SK-N-SH (cell line): ENCODE data around the gene ITGA8. TPM values are rescaled to one million over a fixed set of nuclear protein-coding genes. Genes with fewer than 3 reads are reported as not detected.

Experiments
- CTCF ChIA-PET: fragments of 300-600, 350-600 bp; formaldehyde crosslinking; extraction: SDS; loops from one replicate; lab custom pipeline; 2021; lab: Yijun Ruan, JAX
- POLR2A ChIA-PET: fragments of 350-600 bp; sonication (Branson Sonifier 250); formaldehyde crosslinking; extraction: SDS; loops from one replicate; lab custom pipeline; 2020; ENCODE audit warnings: antibody characterized with exemption, inconsistent platforms; lab: Yijun Ruan, JAX
- DNase-seq: peaks from one replicate; pipeline ENCODE4 v3.0.0; 2012
- H2AFZ ChIP-seq: fragments of 200-600 bp; sonication (generic); 2 replicates; pipeline ENCODE4 v1.8.1; 2016; ENCODE audit warnings: antibody characterized with exemption, mild to moderate bottlenecking, low read depth
- H3F3A ChIP-seq: fragments of 200-600 bp; sonication (generic); replicated peaks from 2 replicates; pipeline ENCODE3; 2016; ENCODE audit warnings: antibody characterized with exemption, mild to moderate bottlenecking; ENCODE audit not compliant: insufficient read depth
- H3K27ac ChIP-seq, 2 experiments: fragments of 200-500 bp in 1 of 2; fragments of 200-600 bp in 1 of 2; sonication (Bioruptor generic) in 1 of 2; sonication (generic), shearing (Covaris generic) in 1 of 2; 2 replicates each; pipeline versions ENCODE4 v1.5.1 to v1.6.1; 2014 to 2016; ENCODE audit warnings: low read depth in 2 of 2, inconsistent platforms in 1 of 2, low read length in 1 of 2, mild to moderate bottlenecking in 1 of 2, mixed read lengths in 1 of 2
- H3K27me3 ChIP-seq: fragments of 200-600 bp; sonication (generic), shearing (Covaris generic); 2 replicates; pipeline ENCODE4 v1.6.1; 2016; ENCODE audit warnings: mixed run types; ENCODE audit not compliant: insufficient read depth
- H3K36me3 ChIP-seq, 2 experiments: fragments of 200-500 bp in 1 of 2; fragments of 200-600 bp in 1 of 2; sonication (Bioruptor generic) in 1 of 2; sonication (generic) in 1 of 2; replicated peaks in 1 of 2; 2 replicates each; pipeline versions ENCODE3 to v1.5.1; 2014 to 2016; ENCODE audit warnings: low read length in 1 of 2, mild to moderate bottlenecking in 1 of 2; ENCODE audit not compliant: insufficient read depth in 2 of 2, control insufficient read depth in 1 of 2
- H3K4me1 ChIP-seq, 2 experiments: fragments of 200-500 bp in 1 of 2; fragments of 200-600 bp in 1 of 2; sonication (Bioruptor generic) in 1 of 2; sonication (generic), shearing (Covaris generic) in 1 of 2; 2 replicates each; pipeline versions ENCODE4 v1.5.1 to v1.6.1; 2014 to 2016; ENCODE audit warnings: low read depth in 1 of 2, low read length in 1 of 2, mixed run types in 1 of 2; ENCODE audit not compliant: insufficient read depth in 2 of 2, control insufficient read depth in 1 of 2
- H3K4me2 ChIP-seq: fragments of 200-600 bp; sonication (generic), shearing (Covaris generic); 2 replicates; pipeline ENCODE4 v1.6.1; 2017; ENCODE audit warnings: mixed run types
- H3K4me3 ChIP-seq, 2 experiments: fragments of 200-500 bp in 1 of 2; fragments of 200-600 bp in 1 of 2; sonication (Bioruptor generic) in 1 of 2; sonication (generic), shearing (Covaris generic) in 1 of 2; 2 replicates each; pipeline versions ENCODE4 v1.5.1 to v1.8.1; 2014 to 2016; ENCODE audit warnings: low read depth in 2 of 2, inconsistent platforms in 1 of 2, low read length in 1 of 2, mild to moderate bottlenecking in 1 of 2, mixed read lengths in 1 of 2, moderate library complexity in 1 of 2
- H3K79me2 ChIP-seq: fragments of 200-600 bp; sonication (generic); 2 replicates; pipeline ENCODE4 v1.8.1; 2017; ENCODE audit warnings: mild to moderate bottlenecking; ENCODE audit not compliant: insufficient read depth
- H3K9ac ChIP-seq: fragments of 200-600 bp; sonication (generic); 2 replicates; pipeline ENCODE4 v1.6.1; 2017; ENCODE audit warnings: mixed run types
- H3K9me2 ChIP-seq: fragments of 200-600 bp; sonication (generic); 2 replicates; pipeline ENCODE4 v1.6.1; 2017; ENCODE audit warnings: mixed run types
- H3K9me3 ChIP-seq: fragments of 200-600 bp; sonication (generic); 2 replicates; pipeline ENCODE4 v1.6.1; 2017; ENCODE audit warnings: mixed run types, mild to moderate bottlenecking, moderate library complexity
- H4K20me1 ChIP-seq: fragments of 200-600 bp; sonication (generic); 2 replicates; pipeline ENCODE4 v1.6.1; 2017; ENCODE audit warnings: mild to moderate bottlenecking, mixed run types; ENCODE audit not compliant: insufficient read depth
- CTCF ChIP-seq: fragments of 200-600 bp; sonication (generic); IDR thresholded peaks from 2 replicates; pipeline ENCODE4 v1.6.1; 2017; ENCODE audit warnings: antibody characterized with exemption, mild to moderate bottlenecking, moderate library complexity
- ELF1 ChIP-seq: IDR thresholded peaks from 2 replicates; pipeline ENCODE4 v1.4.0; 2012
- EZH2phosphoT487 ChIP-seq: fragments of 200-600 bp; sonication (generic); IDR thresholded peaks from 2 replicates; pipeline ENCODE4 v1.6.1; 2017; ENCODE audit warnings: low read depth, mixed run types, mild to moderate bottlenecking, antibody characterized with exemption, moderate library complexity, borderline replicate concordance
- FOXJ3 ChIP-seq: sonication (generic); formaldehyde crosslinking; IDR thresholded peaks from 2 replicates; pipeline ENCODE4 v1.5.1; 2020; ENCODE audit warnings: mild to moderate bottlenecking, missing genetic modification reagents
- GATA2 ChIP-seq: sonication (generic); formaldehyde crosslinking; IDR thresholded peaks from 2 replicates; pipeline ENCODE4 v1.5.0; 2020; ENCODE audit warnings: mild to moderate bottlenecking, missing genetic modification reagents
- JUND ChIP-seq: IDR thresholded peaks from 2 replicates; pipeline ENCODE4 v1.4.0; 2012
- MAX ChIP-seq: IDR thresholded peaks from 2 replicates; pipeline ENCODE4 v1.4.0; 2012; ENCODE audit warnings: low read depth
- MEF2A ChIP-seq: IDR thresholded peaks from 2 replicates; pipeline ENCODE4 v1.4.0; 2012; ENCODE audit warnings: low read depth, borderline replicate concordance
- NFIC ChIP-seq: IDR thresholded peaks from 2 replicates; pipeline ENCODE4 v1.4.0; 2012; ENCODE audit warnings: borderline replicate concordance
- PBX3 ChIP-seq: IDR thresholded peaks from 2 replicates; pipeline ENCODE4; 2012
- POLR2AphosphoS5 ChIP-seq: IDR thresholded peaks from 2 replicates; pipeline ENCODE4 v1.6.1; 2012; ENCODE audit warnings: low read depth, low read length
- RAD21 ChIP-seq: IDR thresholded peaks from 2 replicates; pipeline ENCODE4 v1.6.1; 2012; ENCODE audit warnings: mild to moderate bottlenecking, low read length
- REST ChIP-seq: IDR thresholded peaks from 2 replicates; pipeline ENCODE4 v1.6.1; 2012; ENCODE audit warnings: mild to moderate bottlenecking, low read depth, low read length, moderate library complexity
- RXRA ChIP-seq: IDR thresholded peaks from 2 replicates; pipeline ENCODE4 v1.4.0; 2012; ENCODE audit warnings: low read depth, mild to moderate bottlenecking, borderline replicate concordance
- SMC3 ChIP-seq: IDR thresholded peaks from 2 replicates; pipeline ENCODE4 v1.6.1; 2012; ENCODE audit warnings: low read depth, low read length, improper control_type of control experiment
- TAF1 ChIP-seq: IDR thresholded peaks from 2 replicates; pipeline ENCODE4 v1.6.1; 2012; ENCODE audit warnings: low read depth, mild to moderate bottlenecking, low read length, moderate library complexity, borderline replicate concordance
- TCF12 ChIP-seq: IDR thresholded peaks from 2 replicates; pipeline ENCODE4 v1.4.0; 2012
- TEAD4 ChIP-seq: IDR thresholded peaks from 2 replicates; pipeline ENCODE4 v1.4.0; 2012; ENCODE audit warnings: mild to moderate bottlenecking, borderline replicate concordance; ENCODE audit not compliant: insufficient read depth
- USF1 ChIP-seq: IDR thresholded peaks from 2 replicates; pipeline ENCODE4 v1.4.0; 2012; ENCODE audit warnings: low read depth, borderline replicate concordance
- YY1 ChIP-seq: IDR thresholded peaks from 2 replicates; pipeline ENCODE4 v1.4.0; 2012; ENCODE audit warnings: low read depth, mild to moderate bottlenecking
- ZBTB33 ChIP-seq: IDR thresholded peaks from 2 replicates; pipeline ENCODE4 v1.4.0; 2012; ENCODE audit warnings: low read depth, borderline replicate concordance
- WGBS: methylation state at CpG from one replicate; pipeline ENCODE4 v1.1.6; 2017; ENCODE audit warnings: low lambda C conversion rate; 5-methylcytosine and 5-hydroxymethylcytosine counted together
- polyA plus RNA-seq, 3 experiments: library from polyadenylated mRNA; depleted of rRNA; stranded (reverse); fragments of >200 nt; gene quantifications; 2 replicates each; pipeline ENCODE4 v1.2.3, GENCODE V29; 2012

The ITGA8 gene
- polyA plus RNA-seq, 1 of the 3 experiments (the other 2 are of a cell fraction) = not detected

- Histone ChIP-seq H3K9ac (no peak overlapping the region), H3K4me3 (no peak overlapping the region), H2AFZ (no peak overlapping the region), H3F3A (no peaks in the 10 kb centered on the region), H3K9me3 (no peaks in the 10 kb centered on the region), H3K4me1 (no peaks in the 10 kb centered on the region), H3K79me2 (no peaks in the 10 kb centered on the region), H3K36me3 (no peaks in the 10 kb centered on the region), H3K27me3 (no peaks in the 10 kb centered on the region), H3K9me2 (no peaks in the 10 kb centered on the region), H3K4me2 (no peak overlapping the region), H3K27ac (no peak overlapping the region), H4K20me1 (no peaks in the 10 kb centered on the region)
- POLR2A ChIA-PET = no interaction called here
- no peak for DNase-seq
- CTCF ChIA-PET = interaction anchor here (1.0 kb wide), 1 partner anchor 19 kb away, joined by 3 read pairs; no protein-coding TSS in a partner anchor
- TF ChIP-seq USF1 = no peak
- TF ChIP-seq TAF1 = no peak
- no peak for TF ChIP-seq MEF2A
- TF ChIP-seq JUND = no peak
- TF ChIP-seq SMC3 = no peak
- TF ChIP-seq RXRA = no peak
- no peak for TF ChIP-seq TEAD4
- no peak for TF ChIP-seq YY1
- TF ChIP-seq REST = no peak
- TF ChIP-seq TCF12 = no peak
- TF ChIP-seq NFIC = no peak
- no peak for TF ChIP-seq PBX3
- no peak for TF ChIP-seq FOXJ3
- no peak for TF ChIP-seq ELF1
- WGBS = 34% methylated on average over 5 of the region's 5 CpGs
These were observed 99.4 kb downstream of the ITGA8 start for GRCh38 chr10:15620337-15620736.

GRCh38 chr10:15609246-15609645 is 110.5 kb downstream of the ITGA8 start:
- WGBS = 4% methylated on average over 2 of the region's 2 CpGs
- ChIA-PET CTCF (interaction anchor here (1.6 kb wide), 1 partner anchor 11 kb away, joined by 3 read pairs; no protein-coding TSS in a partner anchor), POLR2A (no interaction called here)
- H3K4me3 ChIP-seq = no peak overlapping the region
- no peak overlapping the region for H3K27ac ChIP-seq
- no peak overlapping the region for H3K9ac ChIP-seq
- no peaks in the 10 kb centered on the region for H3K79me2 ChIP-seq
- H2AFZ ChIP-seq = no peak overlapping the region
- H3K9me2 ChIP-seq = no peaks in the 10 kb centered on the region
- no peaks in the 10 kb centered on the region for H3K9me3 ChIP-seq
- H3F3A ChIP-seq = no peaks in the 10 kb centered on the region
- DNase-seq = no peak
- H3K4me2 ChIP-seq = no peak overlapping the region
- no peaks in the 10 kb centered on the region for H3K36me3 ChIP-seq
- peaks cover 0 to 7% of the 10 kb centered on the region in 2 experiments; a peak in 1 of 4 replicates for H3K4me1 ChIP-seq
- no peaks in the 10 kb centered on the region for H4K20me1 ChIP-seq
- H3K27me3 ChIP-seq = 0 out of 2 replicates have a peak, but pooled peaks cover 8% of the 10 kb centered on the region
- TF ChIP-seq MAX (no peak), EZH2phosphoT487 (no peak), NFIC (no peak), ZBTB33 (no peak), TCF12 (no peak), CTCF (no peak), RAD21 (no peak), JUND (no peak), GATA2 (CRISPR knock-in tag) (no peak), POLR2AphosphoS5 (no peak)
